DND-41 (cell line): Measurements from ENCODE around the gene IQCK.
A peak's percentile ranks its signal among the peaks of the same experiment; 100 is the strongest.

ENCODE experiments used
- ATAC-seq: fragments of 200-7000 bp; cut with Tn5 transposase; 3 replicates; pipeline ENCODE4 v1.9.1; 2021; ENCODE audit warnings: low read depth; ENCODE audit not compliant: insufficient read depth
- DNase-seq: peaks from one replicate; pipeline ENCODE4 v3.0.0-alpha.2; 2020
- H2AFZ ChIP-seq: 2 replicates; pipeline ENCODE4 v1.6.0; 2012; ENCODE audit warnings: low read depth, low read length
- H3K27ac ChIP-seq: 2 replicates; pipeline ENCODE4 v1.5.1; 2012; ENCODE audit warnings: low read length, inconsistent platforms
- H3K27me3 ChIP-seq: fragments of 200-600 bp; sonication (generic); 2 replicates; pipeline ENCODE4 v1.6.0; 2012; ENCODE audit warnings: low read length, mild to moderate bottlenecking, inconsistent platforms; ENCODE audit not compliant: insufficient read depth, poor library complexity
- H3K36me3 ChIP-seq: 2 replicates; pipeline ENCODE4 v1.5.1; 2012; ENCODE audit warnings: low read length, inconsistent platforms; ENCODE audit not compliant: insufficient read depth
- H3K4me1 ChIP-seq: 2 replicates; pipeline ENCODE4 v1.5.1; 2012; ENCODE audit warnings: mild to moderate bottlenecking, low read length; ENCODE audit not compliant: insufficient read depth
- H3K4me2 ChIP-seq: 2 replicates; pipeline ENCODE4 v1.6.0; 2012; ENCODE audit warnings: mild to moderate bottlenecking, moderate library complexity, low read length, inconsistent platforms; ENCODE audit not compliant: insufficient read depth
- H3K4me3 ChIP-seq, 2 experiments: fragments of 200-600 bp in 1 of 2; shearing (Covaris generic) in 1 of 2; 2 replicates each; pipeline ENCODE4 v1.5.1; 2012 to 2016; ENCODE audit warnings: inconsistent platforms in 2 of 2, low read length in 2 of 2, mild to moderate bottlenecking in 2 of 2, low read depth in 1 of 2, moderate library complexity in 1 of 2
- H3K79me2 ChIP-seq: 2 replicates; pipeline ENCODE4 v1.6.0; 2012; ENCODE audit warnings: low read length, inconsistent platforms; ENCODE audit not compliant: insufficient read depth
- H3K9ac ChIP-seq: 2 replicates; pipeline ENCODE4 v1.6.0; 2012; ENCODE audit warnings: low read depth, mild to moderate bottlenecking, inconsistent platforms, low read length, moderate library complexity
- H3K9me3 ChIP-seq: 2 replicates; pipeline ENCODE4 v1.5.1; 2012; ENCODE audit warnings: low read length, moderate library complexity, mild to moderate bottlenecking, inconsistent platforms; ENCODE audit not compliant: insufficient read depth, severe bottlenecking
- H4K20me1 ChIP-seq: 2 replicates; pipeline ENCODE4 v1.6.0; 2012; ENCODE audit warnings: low read length; ENCODE audit not compliant: insufficient read depth
- CTCF ChIP-seq: IDR thresholded peaks from 2 replicates; pipeline ENCODE4 v1.5.1; 2012; ENCODE audit warnings: borderline replicate concordance, low read length, moderate library complexity, mild to moderate bottlenecking; ENCODE audit not compliant: poor library complexity, severe bottlenecking; ENCODE audit errors: extremely low read depth
- EZH2 ChIP-seq: IDR thresholded peaks from 3 replicates; pipeline ENCODE4 v1.6.1; 2012; ENCODE audit warnings: borderline replicate concordance, low read depth, mild to moderate bottlenecking, moderate library complexity, low read length, inconsistent platforms; ENCODE audit not compliant: severe bottlenecking

Gene IQCK

GRCh38 chr16:19876501-19877059 lies 158.5 kb downstream of the IQCK start:
- no peaks in the 10 kb centered on the region for H3K9me3 ChIP-seq
- no peaks in the 10 kb centered on the region for H4K20me1 ChIP-seq
- no peak overlapping the region for H3K9ac ChIP-seq
- no peaks in the 10 kb centered on the region for H3K36me3 ChIP-seq
- no peak for ATAC-seq
- H3K27ac ChIP-seq = no peak overlapping the region
- no peaks in the 10 kb centered on the region for H3K27me3 ChIP-seq
- DNase-seq = no peak
- H3K4me1 ChIP-seq = no peaks in the 10 kb centered on the region
- no peaks in the 10 kb centered on the region for H3K79me2 ChIP-seq
- no peak overlapping the region for H2AFZ ChIP-seq
- H3K4me3 ChIP-seq = no peak overlapping the region
- no peak for TF ChIP-seq CTCF
- no peak for TF ChIP-seq EZH2
- H3K4me2 ChIP-seq = no peak overlapping the region

GRCh38 chr16:19878757-19879156 lies 160.7 kb downstream of the IQCK start:
- H2AFZ ChIP-seq = no peak overlapping the region
- TF ChIP-seq CTCF (no peak), EZH2 (no peak)
- no peaks in the 10 kb centered on the region for H3K27me3 ChIP-seq
- H4K20me1 ChIP-seq = no peaks in the 10 kb centered on the region
- no peaks in the 10 kb centered on the region for H3K9me3 ChIP-seq
- no peaks in the 10 kb centered on the region for H3K4me1 ChIP-seq
- H3K4me2 ChIP-seq = no peak overlapping the region
- H3K9ac ChIP-seq = no peak overlapping the region
- H3K36me3 ChIP-seq = no peaks in the 10 kb centered on the region
- no peak overlapping the region for H3K4me3 ChIP-seq
- ATAC-seq (no peak), DNase-seq (no peak)
- H3K79me2 ChIP-seq = no peaks in the 10 kb centered on the region
- H3K27ac ChIP-seq = no peak overlapping the region

GRCh38 chr16:19879241-19879792 lies 161.2 kb downstream of the IQCK start:
- Histone ChIP-seq H3K4me1 (no peaks in the 10 kb centered on the region), H3K36me3 (no peaks in the 10 kb centered on the region), H3K79me2 (no peaks in the 10 kb centered on the region), H3K9me3 (no peaks in the 10 kb centered on the region), H2AFZ (no peak overlapping the region), H3K27ac (no peak overlapping the region), H3K4me3 (no peak overlapping the region), H3K9ac (no peak overlapping the region), H3K4me2 (no peak overlapping the region), H4K20me1 (no peaks in the 10 kb centered on the region), H3K27me3 (no peaks in the 10 kb centered on the region)
- TF ChIP-seq CTCF = no peak
- no peak for TF ChIP-seq EZH2
- no peak for ATAC-seq
- DNase-seq = peak; percentile 15
